Uterus (tissue), 4 donors: ENCODE data around the gene RNF41. TPM values are rescaled to one million over a fixed set of nuclear protein-coding genes. Genes with fewer than 3 reads are reported as not detected.

Experiments used
- DNase-seq, 2 donors: peaks; one replicate each; pipeline ENCODE4 v3.0.0-alpha.2; 2019 to 2020
- H3K27ac ChIP-seq, 2 donors: fragments of 200-600 bp; sonication (generic); 1 replicate in 1 of 2; 2 replicates in 1 of 2; pipeline ENCODE4 v1.5.1; 2016 to 2018
- H3K27me3 ChIP-seq, 2 donors: fragments of 200-600 bp; sonication (generic); one replicate each; pipeline ENCODE4 v1.5.1; 2018 to 2019; ENCODE audit warnings: control low read depth in 1 of 2
- H3K36me3 ChIP-seq, 2 donors: fragments of 200-600 bp; sonication (generic); one replicate each; pipeline ENCODE4 v1.5.1; 2019; ENCODE audit warnings: control low read depth in 1 of 2
- H3K4me1 ChIP-seq, 2 donors: fragments of 200-600 bp; sonication (generic); one replicate each; pipeline ENCODE4 v1.5.1; 2018 to 2019; ENCODE audit warnings: control low read depth in 1 of 2
- H3K4me3 ChIP-seq, 2 donors: fragments of 200-600 bp; sonication (generic); 1 replicate in 1 of 2; 2 replicates in 1 of 2; pipeline ENCODE4 v1.5.1; 2018 to 2019; ENCODE audit warnings: mild to moderate bottlenecking in 1 of 2
- H3K9me3 ChIP-seq, 2 donors: fragments of 200-600 bp; sonication (generic); one replicate each; pipeline ENCODE4 v1.5.1; 2019; ENCODE audit warnings: control low read depth in 1 of 2
- CTCF ChIP-seq, 4 experiments: fragments of 200-600 bp in 2 of 4; fragments of 450-650 bp in 2 of 4; sonication (generic) in 2 of 4; IDR thresholded peaks; one replicate each; pipeline ENCODE4 v1.5.1; 2016 to 2019; ENCODE audit warnings: antibody characterized with exemption in 4 of 4, mild to moderate bottlenecking in 2 of 4, moderate library complexity in 1 of 4
- POLR2A ChIP-seq, 2 donors: fragments of 450-650 bp; IDR thresholded peaks; one replicate each; pipeline ENCODE4 v1.6.1; 2016; ENCODE audit warnings: antibody characterized with exemption in 2 of 2, mild to moderate bottlenecking in 1 of 2, moderate library complexity in 1 of 2
- intact Hi-C: fragments of 100-400 bp; cut with DNase I; formaldehyde crosslinking; loops from one replicate; pipeline ENCODE4 v1.15.1; 2023; ENCODE audit warnings: low total_unique reads
- total RNA-seq, 4 donors: library from RNA; depleted of rRNA in 3 of 4; stranded (reverse); fragments of >200 nt in 3 of 4; gene quantifications; one replicate each; pipeline versions ENCODE4 v1.1.0 to v1.2.4, GENCODE V29; 2014 to 2023
- donor health status: DM: yes; HTN: yes; CAD: no.

The RNF41 gene
- total RNA-seq, 4 donors from 2014 or later = 40.3 to 84.8 (median 58.0) TPM

GRCh38 chr12:56192582-56192981 is 29.1 kb downstream of the RNF41 start:
- no peaks in the 10 kb centered on the region for H3K27me3 ChIP-seq
- DNase-seq = no peak
- no peaks in the 10 kb centered on the region for H3K4me1 ChIP-seq
- TF ChIP-seq POLR2A (IDR thresholded peaks at IDR 0.05) = no peak
- TF ChIP-seq CTCF (IDR thresholded peaks at IDR 0.05) = no peak
- no peak overlapping the region for H3K27ac ChIP-seq
- H3K4me3 ChIP-seq = no peak overlapping the region
- intact Hi-C loops = no loop called here
- H3K9me3 ChIP-seq = no peaks in the 10 kb centered on the region
- no peaks in the 10 kb centered on the region for H3K36me3 ChIP-seq

- intact Hi-C loops = no loop called here
- no peak for DNase-seq
- Histone ChIP-seq H3K27ac (peak overlapping the region; percentile 98 to 99), H3K4me3 (peak overlapping the region; percentile 69 to 94), H3K4me1 (no peaks in the 10 kb centered on the region), H3K36me3 (no peaks in the 10 kb centered on the region), H3K27me3 (no peaks in the 10 kb centered on the region), H3K9me3 (no peaks in the 10 kb centered on the region)
- TF ChIP-seq POLR2A (IDR thresholded peaks at IDR 0.05) (no peak), CTCF (IDR thresholded peaks at IDR 0.05) (no peak)
These were observed 31.0 kb downstream of the RNF41 start for GRCh38 chr12:56190695-56191155.

- Histone ChIP-seq H3K36me3 (no peaks in the 10 kb centered on the region), H3K4me3 (peak overlapping the region; percentile 69 to 94), H3K27ac (peak overlapping the region; percentile 98 to 99), H3K27me3 (no peaks in the 10 kb centered on the region), H3K9me3 (no peaks in the 10 kb centered on the region), H3K4me1 (no peaks in the 10 kb centered on the region)
- DNase-seq = peak; percentile 86 to 92
- TF ChIP-seq CTCF (IDR thresholded peaks at IDR 0.05) = peak in 1 of 4 experiments; percentile 1
- peak in 1 of 2 donors; percentile 16 for TF ChIP-seq POLR2A (IDR thresholded peaks at IDR 0.05)
- intact Hi-C loops = no loop called here
These were observed 31.6 kb downstream of the RNF41 start for GRCh38 chr12:56189918-56190694.

GRCh38 chr12:56189099-56189917 is 32.4 kb downstream of the RNF41 start, which contains the start of gene SMARCC2:
TSS of gene SMARCC2 (minus strand) at chr12:56189483. CDS start at chr12:56189461, 22 bp downstream.
- TF ChIP-seq CTCF (IDR thresholded peaks at IDR 0.05) (peak; percentile 57 to 96 (median 89)), POLR2A (IDR thresholded peaks at IDR 0.05) (peak; percentile 40 to 48)
- H3K4me1 ChIP-seq = no peaks in the 10 kb centered on the region

GRCh38 chr12:56188778-56189098 is 33.0 kb downstream of the RNF41 start:
- H3K4me3 ChIP-seq = peak overlapping the region; percentile 69 to 94
- no peaks in the 10 kb centered on the region for H3K27me3 ChIP-seq
- H3K36me3 ChIP-seq = no peaks in the 10 kb centered on the region
- no peaks in the 10 kb centered on the region for H3K9me3 ChIP-seq
- H3K27ac ChIP-seq = peak overlapping the region; percentile 98 to 99
- DNase-seq = no peak
- TF ChIP-seq POLR2A (IDR thresholded peaks at IDR 0.05) = no peak
- TF ChIP-seq CTCF (IDR thresholded peaks at IDR 0.05) = no peak
- H3K4me1 ChIP-seq = no peaks in the 10 kb centered on the region
- intact Hi-C loops = no loop called here

More at GRCh38 chr12:56189099-56189917, 32.4 kb downstream of the RNF41 start, which contains the start of gene SMARCC2:
- H3K27ac ChIP-seq = peak within 1 kb of the TSS; percentile 98 to 99
- peak; percentile 90 to 91 for DNase-seq
- no peaks in the 10 kb centered on the region for H3K36me3 ChIP-seq
- H3K27me3 ChIP-seq = no peaks in the 10 kb centered on the region
- peak within 1 kb of the TSS; percentile 69 to 94 for H3K4me3 ChIP-seq
- H3K9me3 ChIP-seq = no peaks in the 10 kb centered on the region
- intact Hi-C loops = no loop called here
